Measurements from ENCODE around the gene STEAP1.
"Not testable (repeated sequence)": the region's sequence is repeated elsewhere in the genome, so short reads cannot be mapped to it uniquely, and the experiment has no call there.

GRCh38 chr7:90131746-90132145 lies 22.5 kb upstream of the STEAP1 start:
- TF ChIP-seq, protein P1, sequence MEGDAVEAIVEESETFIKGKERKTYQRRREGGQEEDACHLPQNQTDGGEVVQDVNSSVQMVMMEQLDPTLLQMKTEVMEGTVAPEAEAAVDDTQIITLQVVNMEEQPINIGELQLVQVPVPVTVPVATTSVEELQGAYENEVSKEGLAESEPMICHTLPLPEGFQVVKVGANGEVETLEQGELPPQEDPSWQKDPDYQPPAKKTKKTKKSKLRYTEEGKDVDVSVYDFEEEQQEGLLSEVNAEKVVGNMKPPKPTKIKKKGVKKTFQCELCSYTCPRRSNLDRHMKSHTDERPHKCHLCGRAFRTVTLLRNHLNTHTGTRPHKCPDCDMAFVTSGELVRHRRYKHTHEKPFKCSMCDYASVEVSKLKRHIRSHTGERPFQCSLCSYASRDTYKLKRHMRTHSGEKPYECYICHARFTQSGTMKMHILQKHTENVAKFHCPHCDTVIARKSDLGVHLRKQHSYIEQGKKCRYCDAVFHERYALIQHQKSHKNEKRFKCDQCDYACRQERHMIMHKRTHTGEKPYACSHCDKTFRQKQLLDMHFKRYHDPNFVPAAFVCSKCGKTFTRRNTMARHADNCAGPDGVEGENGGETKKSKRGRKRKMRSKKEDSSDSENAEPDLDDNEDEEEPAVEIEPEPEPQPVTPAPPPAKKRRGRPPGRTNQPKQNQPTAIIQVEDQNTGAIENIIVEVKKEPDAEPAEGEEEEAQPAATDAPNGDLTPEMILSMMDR (conservative IDR thresholded peaks at IDR 0.05 in 1 of 2, IDR thresholded peaks at IDR 0.05 in 1 of 2; ENCODE audit: extremely low read depth in 1 of 2, insufficient read depth in 1 of 2, low read depth in 1 of 2, low read length in 2 of 2) = not testable (repeated sequence)
- not testable (repeated sequence) for TF ChIP-seq EZH2 (IDR thresholded peaks at IDR 0.05; ENCODE audit: borderline replicate concordance, low read length)
